HCT116 (cell line): Measurements from ENCODE around the gene RPL28. TPM values are rescaled to one million over a fixed set of nuclear protein-coding genes. Genes with fewer than 3 reads are reported as not detected.

Source experiments
- ATAC-seq: fragments of 200-7000 bp; cut with Tn5 transposase; 2 replicates; pipeline ENCODE4 v1.9.1; 2020; ENCODE audit warnings: mild to moderate bottlenecking, moderate library complexity
- BruUV-seq: library from RNA; stranded (reverse); fragments of 400-500 nt; replicated peaks from 2 replicates; lab custom pipeline; 2021; lab: Mats Ljungman, UMichigan
- CTCF ChIA-PET: fragments of 300-600 bp; sonication (Branson Sonifier 250); formaldehyde crosslinking; loops from one replicate; lab custom pipeline; 2021; ENCODE audit warnings: antibody characterized with exemption; lab: Charles Lee
- POLR2A ChIA-PET: fragments of 300-600, 350-600 bp; sonication (Branson Sonifier 250); formaldehyde crosslinking; loops from one replicate; lab custom pipeline; 2021; ENCODE audit warnings: antibody characterized with exemption; lab: Charles Lee
- RAD21 ChIA-PET, 2 experiments: fragments of 300-600 bp; sonication (Branson Sonifier 250); formaldehyde crosslinking; loops; one replicate each; lab custom pipeline; 2023; ENCODE audit warnings: low total read pairs in 2 of 2; ENCODE audit not compliant: uncharacterized antibody in 2 of 2, unreplicated experiment in 2 of 2, low non-redundant PET in 1 of 2; lab: Charles Lee
- DNase-seq: peaks from one replicate; pipeline ENCODE4 v3.0.0-alpha.2; 2010; ENCODE audit warnings: low read depth, low spot score
- H2AFZ ChIP-seq: fragments of 200-600 bp; shearing (Covaris generic), sonication (generic); 2 replicates; pipeline ENCODE4 v1.6.1; 2017; ENCODE audit warnings: low read depth, mixed run types, mixed read lengths, antibody characterized with exemption, low read length; ENCODE audit not compliant: poor library complexity, severe bottlenecking
- H3K27ac ChIP-seq: 2 replicates; pipeline ENCODE4 v1.5.1; 2012; ENCODE audit warnings: low read depth, low read length
- H3K27me3 ChIP-seq: fragments of 200-600 bp; sonication (generic); 2 replicates; pipeline ENCODE4 v1.6.1; 2016; ENCODE audit warnings: mixed run types, low read length, mixed read lengths; ENCODE audit not compliant: insufficient read depth
- H3K36me3 ChIP-seq, 2 experiments: fragments of 200-500 bp in 1 of 2; fragments of 200-600 bp in 1 of 2; sonication (Bioruptor generic) in 1 of 2; sonication (generic) in 1 of 2; 2 replicates each; pipeline versions ENCODE4 v1.5.1 to v1.6.1; 2014 to 2016; ENCODE audit warnings: low read length in 2 of 2, inconsistent platforms in 1 of 2, mixed read lengths in 1 of 2, mixed run types in 1 of 2; ENCODE audit not compliant: insufficient read depth in 2 of 2, control insufficient read depth in 1 of 2
- H3K4me1 ChIP-seq, 2 experiments: fragments of 200-600 bp in 1 of 2; sonication (generic) in 1 of 2; 2 replicates each; pipeline versions ENCODE4 v1.5.1 to v1.6.1; 2012 to 2017; ENCODE audit warnings: low read length in 2 of 2, inconsistent platforms in 1 of 2, mild to moderate bottlenecking in 1 of 2, mixed read lengths in 1 of 2, mixed run types in 1 of 2, moderate library complexity in 1 of 2; ENCODE audit not compliant: insufficient read depth in 2 of 2, control insufficient read depth in 1 of 2
- H3K4me2 ChIP-seq: fragments of 200-600 bp; sonication (generic); 2 replicates; pipeline ENCODE4 v1.6.1; 2017; ENCODE audit warnings: mixed run types, low read length, mixed read lengths
- H3K4me3 ChIP-seq, 2 experiments: fragments of 200-600 bp in 1 of 2; sonication (generic) in 1 of 2; replicated peaks in 1 of 2; 2 replicates each; pipeline ENCODE4 v1.5.1; 2011 to 2016; ENCODE audit warnings: low read length in 2 of 2, control low read depth in 1 of 2, low read depth in 1 of 2, mild to moderate bottlenecking in 1 of 2, mixed read lengths in 1 of 2, mixed run types in 1 of 2
- H3K79me2 ChIP-seq: fragments of 200-600 bp; sonication (generic); 2 replicates; pipeline ENCODE4 v1.6.1; 2017; ENCODE audit warnings: mild to moderate bottlenecking, mixed run types, low read length, moderate library complexity, mixed read lengths; ENCODE audit not compliant: insufficient read depth
- H3K9ac ChIP-seq: fragments of 200-600 bp; sonication (generic); 2 replicates; pipeline ENCODE4 v1.6.1; 2016; ENCODE audit warnings: low read length, mixed read lengths
- H3K9me2 ChIP-seq: fragments of 200-600 bp; sonication (generic), shearing (Covaris generic); 2 replicates; pipeline ENCODE4 v1.6.1; 2017; ENCODE audit warnings: mixed run types, mild to moderate bottlenecking, moderate library complexity; ENCODE audit not compliant: insufficient read depth
- H3K9me3 ChIP-seq, 2 experiments: fragments of 200-500 bp in 1 of 2; fragments of 200-600 bp in 1 of 2; sonication (Bioruptor generic) in 1 of 2; sonication (generic) in 1 of 2; 2 replicates each; pipeline ENCODE4 v1.6.1; 2014 to 2017; ENCODE audit warnings: low read length in 2 of 2, mixed read lengths in 2 of 2, inconsistent platforms in 1 of 2, low read depth in 1 of 2, mild to moderate bottlenecking in 1 of 2, mixed run types in 1 of 2, moderate library complexity in 1 of 2; ENCODE audit not compliant: control insufficient read depth in 1 of 2, insufficient read depth in 1 of 2
- H4K20me1 ChIP-seq: fragments of 200-600 bp; sonication (generic), shearing (Covaris generic); 2 replicates; pipeline ENCODE4 v1.6.1; 2017; ENCODE audit warnings: mixed run types, mild to moderate bottlenecking, moderate library complexity; ENCODE audit not compliant: insufficient read depth
- EGR1 ChIP-seq: IDR thresholded peaks from 2 replicates; pipeline ENCODE4 v1.6.1; 2012; ENCODE audit warnings: low read depth
- REST ChIP-seq: IDR thresholded peaks from 2 replicates; pipeline ENCODE4 v1.6.1; 2012; ENCODE audit warnings: low read depth
- SIN3A ChIP-seq: IDR thresholded peaks from 2 replicates; pipeline ENCODE4 v1.6.1; 2012; ENCODE audit warnings: low read depth
- TCF7L2 ChIP-seq: IDR thresholded peaks from 2 replicates; pipeline ENCODE4 v1.7.0; 2011; ENCODE audit warnings: borderline replicate concordance, inconsistent platforms; ENCODE audit not compliant: insufficient read depth, insufficient read length; ENCODE audit errors: extremely low read depth
- ZNF274 ChIP-seq: fragments of 200-500 bp; sonication (Bioruptor generic); IDR thresholded peaks from 2 replicates; pipeline ENCODE4 v1.6.1; 2014; ENCODE audit warnings: mild to moderate bottlenecking, low read depth, low read length, inconsistent platforms
- intact Hi-C: fragments of 100-400 bp; cut with micrococcal nuclease; formaldehyde crosslinking; loops from 2 replicates; pipeline ENCODE4 v1.10.0; 2022
- total RNA-seq: library from RNA; stranded (reverse); gene quantifications from one replicate; pipeline ENCODE4 v1.2.1, GENCODE V29; 2021; ENCODE audit not compliant: unreplicated experiment

RPL28 gene
- total RNA-seq, 1 experiment from 2014 or later, result 3,050 TPM

- H3K4me3 ChIP-seq, result no peak overlapping the region
- ChIA-PET RAD21 (no interaction called here), POLR2A (no interaction called here), CTCF (no interaction called here)
- peaks cover 0 to 10% of the 10 kb centered on the region in 2 experiments; a peak in 2 of 4 replicates for H3K4me1 ChIP-seq
- peaks cover 19% of the 10 kb centered on the region; the same call in 1 of the 2 replicates for H3K27me3 ChIP-seq
- H3K9me2 ChIP-seq, result no peaks in the 10 kb centered on the region
- H4K20me1 ChIP-seq, result no peaks in the 10 kb centered on the region
- BruUV-seq, result no TSS peak
- DNase-seq (no peak), ATAC-seq (no peak)
- TF ChIP-seq ZNF274, result no peak
- TF ChIP-seq EGR1, result no peak
- TF ChIP-seq REST, result no peak
- no peak for TF ChIP-seq SIN3A
- TF ChIP-seq TCF7L2, result no peak
- no peak overlapping the region for H3K4me2 ChIP-seq
- no peaks in the 10 kb centered on the region for H3K36me3 ChIP-seq
- intact Hi-C loops, result loop anchor here (10.0 kb wide), 1 partner anchor 231 kb away; no protein-coding TSS in a partner anchor
- no peak overlapping the region for H2AFZ ChIP-seq
- no peaks in the 10 kb centered on the region for H3K79me2 ChIP-seq
- H3K9me3 ChIP-seq, result no peaks in the 10 kb centered on the region
- H3K9ac ChIP-seq, result no peak overlapping the region
- no peak overlapping the region for H3K27ac ChIP-seq
Observed at GRCh38 chr19:55446060-55446459, 60.3 kb downstream of the RPL28 start.
